SK-N-SH (cell line): Measurements from ENCODE around the gene CCDC141. TPM values are rescaled to one million over a fixed set of nuclear protein-coding genes. Genes with fewer than 3 reads are reported as not detected.
A peak's percentile ranks its signal among the peaks of the same experiment; 100 is the strongest.

Experiments used
- CTCF ChIA-PET: fragments of 300-600, 350-600 bp; formaldehyde crosslinking; extraction: SDS; loops from one replicate; lab custom pipeline; 2021; lab: Yijun Ruan, JAX
- POLR2A ChIA-PET: fragments of 350-600 bp; sonication (Branson Sonifier 250); formaldehyde crosslinking; extraction: SDS; loops from one replicate; lab custom pipeline; 2020; ENCODE audit warnings: antibody characterized with exemption, inconsistent platforms; lab: Yijun Ruan, JAX
- DNase-seq: peaks from one replicate; pipeline ENCODE4 v3.0.0; 2012
- H2AFZ ChIP-seq: fragments of 200-600 bp; sonication (generic); 2 replicates; pipeline ENCODE4 v1.8.1; 2016; ENCODE audit warnings: antibody characterized with exemption, mild to moderate bottlenecking, low read depth
- H3F3A ChIP-seq: fragments of 200-600 bp; sonication (generic); replicated peaks from 2 replicates; pipeline ENCODE3; 2016; ENCODE audit warnings: antibody characterized with exemption, mild to moderate bottlenecking; ENCODE audit not compliant: insufficient read depth
- H3K27ac ChIP-seq, 2 experiments: fragments of 200-500 bp in 1 of 2; fragments of 200-600 bp in 1 of 2; sonication (Bioruptor generic) in 1 of 2; sonication (generic), shearing (Covaris generic) in 1 of 2; 2 replicates each; pipeline versions ENCODE4 v1.5.1 to v1.6.1; 2014 to 2016; ENCODE audit warnings: low read depth in 2 of 2, inconsistent platforms in 1 of 2, low read length in 1 of 2, mild to moderate bottlenecking in 1 of 2, mixed read lengths in 1 of 2
- H3K27me3 ChIP-seq: fragments of 200-600 bp; sonication (generic), shearing (Covaris generic); 2 replicates; pipeline ENCODE4 v1.6.1; 2016; ENCODE audit warnings: mixed run types; ENCODE audit not compliant: insufficient read depth
- H3K36me3 ChIP-seq, 2 experiments: fragments of 200-500 bp in 1 of 2; fragments of 200-600 bp in 1 of 2; sonication (Bioruptor generic) in 1 of 2; sonication (generic) in 1 of 2; replicated peaks in 1 of 2; 2 replicates each; pipeline versions ENCODE3 to v1.5.1; 2014 to 2016; ENCODE audit warnings: low read length in 1 of 2, mild to moderate bottlenecking in 1 of 2; ENCODE audit not compliant: insufficient read depth in 2 of 2, control insufficient read depth in 1 of 2
- H3K4me1 ChIP-seq, 2 experiments: fragments of 200-500 bp in 1 of 2; fragments of 200-600 bp in 1 of 2; sonication (Bioruptor generic) in 1 of 2; sonication (generic), shearing (Covaris generic) in 1 of 2; 2 replicates each; pipeline versions ENCODE4 v1.5.1 to v1.6.1; 2014 to 2016; ENCODE audit warnings: low read depth in 1 of 2, low read length in 1 of 2, mixed run types in 1 of 2; ENCODE audit not compliant: insufficient read depth in 2 of 2, control insufficient read depth in 1 of 2
- H3K4me2 ChIP-seq: fragments of 200-600 bp; sonication (generic), shearing (Covaris generic); 2 replicates; pipeline ENCODE4 v1.6.1; 2017; ENCODE audit warnings: mixed run types
- H3K4me3 ChIP-seq, 2 experiments: fragments of 200-500 bp in 1 of 2; fragments of 200-600 bp in 1 of 2; sonication (Bioruptor generic) in 1 of 2; sonication (generic), shearing (Covaris generic) in 1 of 2; 2 replicates each; pipeline versions ENCODE4 v1.5.1 to v1.8.1; 2014 to 2016; ENCODE audit warnings: low read depth in 2 of 2, inconsistent platforms in 1 of 2, low read length in 1 of 2, mild to moderate bottlenecking in 1 of 2, mixed read lengths in 1 of 2, moderate library complexity in 1 of 2
- H3K79me2 ChIP-seq: fragments of 200-600 bp; sonication (generic); 2 replicates; pipeline ENCODE4 v1.8.1; 2017; ENCODE audit warnings: mild to moderate bottlenecking; ENCODE audit not compliant: insufficient read depth
- H3K9ac ChIP-seq: fragments of 200-600 bp; sonication (generic); 2 replicates; pipeline ENCODE4 v1.6.1; 2017; ENCODE audit warnings: mixed run types
- H3K9me2 ChIP-seq: fragments of 200-600 bp; sonication (generic); 2 replicates; pipeline ENCODE4 v1.6.1; 2017; ENCODE audit warnings: mixed run types
- H3K9me3 ChIP-seq: fragments of 200-600 bp; sonication (generic); 2 replicates; pipeline ENCODE4 v1.6.1; 2017; ENCODE audit warnings: mixed run types, mild to moderate bottlenecking, moderate library complexity
- H4K20me1 ChIP-seq: fragments of 200-600 bp; sonication (generic); 2 replicates; pipeline ENCODE4 v1.6.1; 2017; ENCODE audit warnings: mild to moderate bottlenecking, mixed run types; ENCODE audit not compliant: insufficient read depth
- CHD2 ChIP-seq: fragments of 150-350 bp; IDR thresholded peaks from 2 replicates; pipeline ENCODE4 v1.6.1; 2018; ENCODE audit warnings: low read length; ENCODE audit not compliant: partially characterized antibody
- EP300 ChIP-seq, 2 experiments: IDR thresholded peaks; 2 replicates each; pipeline versions ENCODE4 v1.4.0 to v1.6.1; 2012; ENCODE audit warnings: borderline replicate concordance in 1 of 2, low read depth in 1 of 2, low read length in 1 of 2
- FOSL2 ChIP-seq: IDR thresholded peaks from 2 replicates; pipeline ENCODE4 v1.4.0; 2012; ENCODE audit warnings: low read depth, mild to moderate bottlenecking, moderate library complexity, borderline replicate concordance
- GABPA ChIP-seq: IDR thresholded peaks from 2 replicates; pipeline ENCODE4 v1.4.0; 2012; ENCODE audit warnings: low read depth, mild to moderate bottlenecking
- GATA2 ChIP-seq: sonication (generic); formaldehyde crosslinking; IDR thresholded peaks from 2 replicates; pipeline ENCODE4 v1.5.0; 2020; ENCODE audit warnings: mild to moderate bottlenecking, missing genetic modification reagents
- NFIC ChIP-seq: IDR thresholded peaks from 2 replicates; pipeline ENCODE4 v1.4.0; 2012; ENCODE audit warnings: borderline replicate concordance
- RAD21 ChIP-seq: IDR thresholded peaks from 2 replicates; pipeline ENCODE4 v1.6.1; 2012; ENCODE audit warnings: mild to moderate bottlenecking, low read length
- RFX5 ChIP-seq: IDR thresholded peaks from 2 replicates; pipeline ENCODE4 v1.6.1; 2012; ENCODE audit warnings: mild to moderate bottlenecking, improper control_type of control experiment, low read length
- RXRA ChIP-seq: IDR thresholded peaks from 2 replicates; pipeline ENCODE4 v1.4.0; 2012; ENCODE audit warnings: low read depth, mild to moderate bottlenecking, borderline replicate concordance
- SIN3A ChIP-seq: IDR thresholded peaks from 2 replicates; pipeline ENCODE4 v1.6.1; 2012; ENCODE audit warnings: low read depth, mild to moderate bottlenecking, low read length, moderate library complexity, borderline replicate concordance
- SMC3 ChIP-seq: IDR thresholded peaks from 2 replicates; pipeline ENCODE4 v1.6.1; 2012; ENCODE audit warnings: low read depth, low read length, improper control_type of control experiment
- TCF12 ChIP-seq: IDR thresholded peaks from 2 replicates; pipeline ENCODE4 v1.4.0; 2012
- YY1 ChIP-seq: IDR thresholded peaks from 2 replicates; pipeline ENCODE4 v1.4.0; 2012; ENCODE audit warnings: low read depth, mild to moderate bottlenecking
- WGBS: methylation state at CpG from one replicate; pipeline ENCODE4 v1.1.6; 2017; ENCODE audit warnings: low lambda C conversion rate; 5-methylcytosine and 5-hydroxymethylcytosine counted together
- polyA plus RNA-seq, 3 experiments: library from polyadenylated mRNA; depleted of rRNA; stranded (reverse); fragments of >200 nt; gene quantifications; 2 replicates each; pipeline ENCODE4 v1.2.3, GENCODE V29; 2012
- TF ChIP-seq, protein P1 (sequence below): IDR thresholded peaks from 2 replicates; pipeline ENCODE4 v1.4.0; 2012; ENCODE audit warnings: low read depth
- TF ChIP-seq, protein P2 (sequence below): IDR thresholded peaks from 2 replicates; pipeline ENCODE4 v1.4.0; 2012; ENCODE audit warnings: low read depth, borderline replicate concordance
- TF ChIP-seq, protein P3 (sequence below): IDR thresholded peaks from 2 replicates; pipeline ENCODE4 v1.4.0; 2012; ENCODE audit warnings: low read depth, borderline replicate concordance
- TF ChIP-seq, protein P4 (sequence below): fragments of 150-350 bp; IDR thresholded peaks from 2 replicates; pipeline ENCODE4 v1.6.1; 2016; ENCODE audit warnings: mild to moderate bottlenecking, low read depth, low read length

Gene CCDC141
- polyA plus RNA-seq, 1 of the 3 experiments (the other 2 are of a cell fraction), result 0.02 TPM

DNA sequence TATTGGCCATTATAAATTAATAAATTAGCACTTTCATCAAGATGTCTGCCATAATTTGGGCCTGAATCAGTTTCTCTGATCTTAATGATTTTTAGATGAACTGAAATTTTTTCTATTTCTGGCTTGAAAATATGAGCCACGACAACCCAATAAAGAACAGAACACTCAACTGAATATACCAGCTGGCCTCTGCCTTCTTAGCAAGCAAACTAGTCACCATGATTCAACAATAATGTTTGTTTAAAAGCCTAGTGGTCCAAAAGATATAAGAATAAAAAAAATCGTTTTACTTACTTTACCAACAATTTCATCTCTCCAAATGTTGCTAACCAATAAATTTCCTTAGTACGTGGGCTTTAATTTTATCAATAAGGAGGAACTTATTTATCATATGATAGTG is 176.0 kb downstream of the CCDC141 start:
- H2AFZ ChIP-seq, result 0 out of 2 replicates have a peak overlapping the region, but pooled peaks have one; percentile 6
- H3K4me1 ChIP-seq, result peaks cover 2 to 12% of the 10 kb centered on the region in 2 experiments; a peak in 3 of 4 replicates
- H3K9me2 ChIP-seq, result no peaks in the 10 kb centered on the region
- CTCF ChIA-PET, result interaction anchor here (3.4 kb wide), 1 partner anchor 17 kb away, joined by 16 read pairs; no protein-coding TSS in a partner anchor
- H3K27me3 ChIP-seq, result no peaks in the 10 kb centered on the region
- H3K9me3 ChIP-seq, result no peaks in the 10 kb centered on the region
- no peak for DNase-seq
- no peaks in the 10 kb centered on the region for H3K36me3 ChIP-seq
- H3K4me2 ChIP-seq, result no peak overlapping the region
- no peaks in the 10 kb centered on the region for H3K79me2 ChIP-seq
- WGBS, result 82% methylated on average over 3 of the region's 3 CpGs
- no peaks in the 10 kb centered on the region for H3F3A ChIP-seq
- H3K27ac ChIP-seq, result no peak overlapping the region
- no peak overlapping the region for H3K9ac ChIP-seq
- no peaks in the 10 kb centered on the region for H4K20me1 ChIP-seq
- 0 out of 2 replicates have a peak, but pooled peaks have one; percentile 4 for TF ChIP-seq FOSL2
- TF ChIP-seq, protein P1, sequence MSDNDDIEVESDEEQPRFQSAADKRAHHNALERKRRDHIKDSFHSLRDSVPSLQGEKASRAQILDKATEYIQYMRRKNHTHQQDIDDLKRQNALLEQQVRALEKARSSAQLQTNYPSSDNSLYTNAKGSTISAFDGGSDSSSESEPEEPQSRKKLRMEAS, result no peak
- POLR2A ChIA-PET, result no interaction called here
- no peak overlapping the region for H3K4me3 ChIP-seq

DNA sequence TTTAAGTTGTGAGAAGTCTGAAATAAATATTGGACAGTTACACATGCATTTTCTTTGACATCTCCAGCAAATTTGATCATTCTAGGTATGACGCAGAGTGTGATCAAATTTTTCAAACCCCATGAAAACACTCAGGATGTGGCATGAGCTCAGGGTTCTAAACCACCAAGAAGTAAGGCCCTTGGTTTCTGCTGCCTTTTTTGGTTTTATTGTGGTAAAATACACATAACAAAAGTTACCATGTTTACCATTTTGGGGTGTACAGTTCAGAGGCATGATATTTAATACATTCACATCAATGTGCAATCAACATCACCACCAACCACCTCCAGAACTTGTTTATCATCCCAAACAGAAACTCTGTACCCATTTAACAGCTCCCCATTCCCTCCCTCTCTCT is 178.4 kb downstream of the CCDC141 start:
- Histone ChIP-seq H3K9ac (no peak overlapping the region), H3K36me3 (no peaks in the 10 kb centered on the region), H2AFZ (no peak overlapping the region), H3K4me3 (no peak overlapping the region), H3K27ac (no peak overlapping the region), H4K20me1 (no peaks in the 10 kb centered on the region), H3K79me2 (no peaks in the 10 kb centered on the region), H3K9me2 (no peaks in the 10 kb centered on the region), H3K27me3 (no peaks in the 10 kb centered on the region), H3K4me1 (peaks cover 2 to 12% of the 10 kb centered on the region in 2 experiments; a peak in 2 of 4 replicates), H3K9me3 (no peaks in the 10 kb centered on the region), H3K4me2 (no peak overlapping the region), H3F3A (no peaks in the 10 kb centered on the region)
- ChIA-PET POLR2A (no interaction called here), CTCF (interaction anchor here (0.8 to 1.0 kb wide), 2 partner anchors 18 to 110 kb away, joined by 3 read pairs; no protein-coding TSS in a partner anchor)
- WGBS, result 93% methylated on average over 1 of the region's 1 CpG
- TF ChIP-seq RXRA (no peak), TCF12 (no peak), SMC3 (no peak), RAD21 (no peak), GABPA (no peak), SIN3A (no peak), GATA2 (CRISPR knock-in tag) (no peak), YY1 (no peak), CHD2 (no peak), RFX5 (no peak), NFIC (no peak), EP300 (IDR thresholded peaks at IDR 0.05; ENCODE audit: borderline replicate concordance in 1 of 2, low read depth in 1 of 2, low read length in 1 of 2) (no peak)
- TF ChIP-seq, protein P2, sequence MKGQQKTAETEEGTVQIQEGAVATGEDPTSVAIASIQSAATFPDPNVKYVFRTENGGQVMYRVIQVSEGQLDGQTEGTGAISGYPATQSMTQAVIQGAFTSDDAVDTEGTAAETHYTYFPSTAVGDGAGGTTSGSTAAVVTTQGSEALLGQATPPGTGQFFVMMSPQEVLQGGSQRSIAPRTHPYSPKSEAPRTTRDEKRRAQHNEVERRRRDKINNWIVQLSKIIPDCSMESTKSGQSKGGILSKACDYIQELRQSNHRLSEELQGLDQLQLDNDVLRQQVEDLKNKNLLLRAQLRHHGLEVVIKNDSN, result no peak
- TF ChIP-seq, protein P3, sequence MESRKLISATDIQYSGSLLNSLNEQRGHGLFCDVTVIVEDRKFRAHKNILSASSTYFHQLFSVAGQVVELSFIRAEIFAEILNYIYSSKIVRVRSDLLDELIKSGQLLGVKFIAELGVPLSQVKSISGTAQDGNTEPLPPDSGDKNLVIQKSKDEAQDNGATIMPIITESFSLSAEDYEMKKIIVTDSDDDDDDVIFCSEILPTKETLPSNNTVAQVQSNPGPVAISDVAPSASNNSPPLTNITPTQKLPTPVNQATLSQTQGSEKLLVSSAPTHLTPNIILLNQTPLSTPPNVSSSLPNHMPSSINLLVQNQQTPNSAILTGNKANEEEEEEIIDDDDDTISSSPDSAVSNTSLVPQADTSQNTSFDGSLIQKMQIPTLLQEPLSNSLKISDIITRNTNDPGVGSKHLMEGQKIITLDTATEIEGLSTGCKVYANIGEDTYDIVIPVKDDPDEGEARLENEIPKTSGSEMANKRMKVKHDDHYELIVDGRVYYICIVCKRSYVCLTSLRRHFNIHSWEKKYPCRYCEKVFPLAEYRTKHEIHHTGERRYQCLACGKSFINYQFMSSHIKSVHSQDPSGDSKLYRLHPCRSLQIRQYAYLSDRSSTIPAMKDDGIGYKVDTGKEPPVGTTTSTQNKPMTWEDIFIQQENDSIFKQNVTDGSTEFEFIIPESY, result no peak
- TF ChIP-seq, protein P1, result no peak
- TF ChIP-seq, protein P4, sequence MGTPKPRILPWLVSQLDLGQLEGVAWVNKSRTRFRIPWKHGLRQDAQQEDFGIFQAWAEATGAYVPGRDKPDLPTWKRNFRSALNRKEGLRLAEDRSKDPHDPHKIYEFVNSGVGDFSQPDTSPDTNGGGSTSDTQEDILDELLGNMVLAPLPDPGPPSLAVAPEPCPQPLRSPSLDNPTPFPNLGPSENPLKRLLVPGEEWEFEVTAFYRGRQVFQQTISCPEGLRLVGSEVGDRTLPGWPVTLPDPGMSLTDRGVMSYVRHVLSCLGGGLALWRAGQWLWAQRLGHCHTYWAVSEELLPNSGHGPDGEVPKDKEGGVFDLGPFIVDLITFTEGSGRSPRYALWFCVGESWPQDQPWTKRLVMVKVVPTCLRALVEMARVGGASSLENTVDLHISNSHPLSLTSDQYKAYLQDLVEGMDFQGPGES, result no peak
- DNase-seq, result no peak
